Skin of body (tissue), 2 donors: Measurements from ENCODE around the gene PRPF8. TPM values are rescaled to one million over a fixed set of nuclear protein-coding genes. Genes with fewer than 3 reads are reported as not detected.
"Not testable (repeated sequence)": the region's sequence is repeated elsewhere in the genome, so short reads cannot be mapped to it uniquely, and the experiment has no call there.

Experiments
- DNase-seq: peaks from one replicate; lab custom pipeline; 2025; lab: John Stamatoyannopoulos, UW
- total RNA-seq: library from RNA; depleted of rRNA; stranded (reverse); fragments of >200 nt; gene quantifications from one replicate; pipeline ENCODE4 v1.2.3, GENCODE V29; 2014

The PRPF8 gene
- total RNA-seq, 1 donor from 2014 or later, result 138 TPM

GRCh38 chr17:1695365-1695764, 10.7 kb upstream of the PRPF8 start:
- no peak for DNase-seq

- DNase-seq, result no peak
Observed at GRCh38 chr17:1693339-1693738, 8.7 kb upstream of the PRPF8 start.

DNA sequence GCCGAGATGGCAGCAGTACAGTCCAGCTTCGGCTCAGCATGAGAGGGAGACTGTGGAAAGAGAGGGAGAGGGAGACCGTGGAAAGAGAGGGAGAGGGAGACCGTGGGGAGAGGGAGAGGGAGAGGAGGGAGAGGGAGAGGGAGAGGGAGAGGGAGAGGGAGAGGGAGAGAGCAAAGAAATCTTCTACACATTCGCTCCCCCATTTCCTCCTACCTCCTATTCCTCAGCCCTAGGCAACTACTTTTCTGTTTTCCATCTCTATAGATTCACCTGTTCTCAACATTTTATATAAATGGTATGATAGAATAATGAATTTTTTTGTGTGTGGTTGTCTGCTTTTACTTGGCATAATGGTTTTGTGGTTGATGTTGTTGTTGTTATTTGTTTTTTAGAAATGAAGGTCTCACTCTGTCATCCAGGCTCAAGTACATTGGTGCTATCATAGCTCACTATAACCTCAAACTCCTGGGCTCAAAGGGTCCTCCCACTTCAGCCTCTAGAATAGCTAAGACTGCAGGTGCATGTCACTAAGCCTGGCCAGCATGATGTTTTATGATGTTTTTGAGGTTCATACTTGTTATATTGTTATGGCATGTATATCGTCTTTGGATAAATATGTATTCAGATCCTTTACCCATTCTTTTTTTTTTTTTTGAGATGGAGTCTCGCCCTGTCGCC, 6.0 kb upstream of the PRPF8 start:
- no peak for DNase-seq

DNA sequence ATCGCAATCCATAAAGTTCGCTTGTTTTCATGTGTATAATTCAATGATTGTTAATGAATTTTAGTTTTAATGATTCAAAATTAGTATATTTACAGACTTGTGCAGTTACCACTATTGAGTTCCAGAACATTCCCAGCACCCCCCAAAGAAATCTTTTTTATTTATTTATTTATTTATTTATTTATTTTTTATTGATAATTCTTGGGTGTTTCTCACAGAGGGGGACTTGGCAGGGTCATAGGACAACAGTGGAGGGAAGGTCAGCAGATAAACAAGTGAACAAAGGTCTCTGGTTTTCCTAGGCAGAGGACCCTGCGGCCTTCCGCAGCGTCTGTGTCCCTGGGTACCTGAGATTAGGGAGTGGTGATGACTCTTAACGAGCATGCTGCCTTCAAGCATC, 3.7 kb upstream of the PRPF8 start:
- DNase-seq, result not testable (repeated sequence)

- DNase-seq, result no peak
Observed at GRCh38 chr17:1686086-1686485, 1.4 kb upstream of the PRPF8 start.

GRCh38 chr17:1683459-1683858, 1.2 kb downstream of the PRPF8 start:
- no peak for DNase-seq

DNA sequence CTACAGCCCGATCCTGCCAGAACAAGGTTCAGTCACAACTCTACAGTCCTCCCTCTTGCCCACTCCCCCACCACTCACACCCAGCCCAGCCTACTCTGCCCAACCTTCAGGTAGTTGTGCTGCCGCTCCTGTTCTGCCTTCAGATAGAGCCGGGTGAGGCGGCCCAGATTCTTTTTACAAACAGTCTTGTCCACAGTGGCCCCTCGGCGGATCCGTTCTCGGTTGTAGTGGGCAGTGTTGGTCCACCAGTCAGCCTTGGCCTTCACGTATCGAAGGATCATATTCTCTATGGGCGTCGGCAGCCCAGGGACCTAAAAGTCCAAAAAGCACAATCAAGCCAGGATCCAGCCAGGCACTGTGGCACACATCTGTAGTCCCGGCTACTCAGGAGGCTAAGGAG, 8.3 kb downstream of the PRPF8 start:
- DNase-seq, result no peak

DNA sequence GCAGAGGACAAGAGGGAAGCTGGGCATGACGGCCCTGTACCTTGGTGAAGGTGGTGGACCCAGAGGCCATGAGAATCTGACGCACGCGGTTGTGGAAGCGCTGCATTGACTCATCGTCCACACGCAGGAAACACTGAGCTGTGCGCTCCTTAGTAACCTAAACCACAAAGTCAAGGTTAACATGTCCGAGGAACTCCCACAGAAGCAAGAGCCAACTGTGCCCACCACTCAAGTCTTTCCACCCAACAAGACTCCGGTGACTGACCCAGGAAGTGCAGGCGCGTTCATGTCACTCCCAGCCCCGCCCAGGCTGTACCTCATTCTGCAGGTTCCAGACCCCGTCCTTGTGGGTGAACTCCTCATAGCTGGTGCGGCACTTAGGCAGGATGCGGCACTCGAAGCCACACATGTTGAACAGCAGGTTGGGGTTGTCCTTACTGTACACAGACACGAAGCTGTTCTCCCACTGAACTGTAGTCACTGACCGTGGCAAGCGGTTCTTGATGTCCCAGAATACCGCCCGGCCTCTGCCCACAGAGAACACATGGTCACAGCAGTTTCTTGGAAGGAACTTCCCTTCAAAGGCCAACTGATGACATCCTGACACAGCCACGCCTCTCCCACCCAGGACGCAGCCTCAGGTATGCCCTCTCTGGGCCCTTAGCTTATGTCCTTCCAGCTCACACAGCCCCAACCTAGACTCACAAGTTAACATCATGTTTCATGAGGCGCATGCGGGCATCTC, 11.5 kb downstream of the PRPF8 start:
- DNase-seq, result no peak

DNA sequence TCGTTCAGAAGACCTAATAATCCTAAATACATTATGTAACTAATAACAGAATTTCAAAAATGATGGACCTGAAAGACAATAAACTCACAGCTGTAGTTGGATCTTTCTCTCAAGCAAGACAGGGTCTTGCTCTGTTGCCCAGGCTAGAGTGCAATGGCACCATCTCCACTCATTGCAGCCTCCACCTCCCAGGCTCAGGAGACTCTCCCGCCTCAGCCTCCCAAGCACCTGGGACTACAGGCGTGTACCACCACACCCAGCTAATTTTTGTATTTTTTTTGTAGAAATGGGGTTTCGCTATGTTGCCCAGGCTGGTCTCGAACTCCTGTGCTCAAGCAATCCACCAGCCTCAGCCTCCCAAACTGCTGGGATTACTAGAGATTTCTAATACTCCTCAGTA, 20.7 kb downstream of the PRPF8 start:
- DNase-seq, result not testable (repeated sequence)

- DNase-seq, result no peak
Observed at GRCh38 chr17:1661045-1661444, 23.6 kb downstream of the PRPF8 start.

GRCh38 chr17:1658100-1658499, 26.6 kb downstream of the PRPF8 start:
- DNase-seq, result no peak

DNA sequence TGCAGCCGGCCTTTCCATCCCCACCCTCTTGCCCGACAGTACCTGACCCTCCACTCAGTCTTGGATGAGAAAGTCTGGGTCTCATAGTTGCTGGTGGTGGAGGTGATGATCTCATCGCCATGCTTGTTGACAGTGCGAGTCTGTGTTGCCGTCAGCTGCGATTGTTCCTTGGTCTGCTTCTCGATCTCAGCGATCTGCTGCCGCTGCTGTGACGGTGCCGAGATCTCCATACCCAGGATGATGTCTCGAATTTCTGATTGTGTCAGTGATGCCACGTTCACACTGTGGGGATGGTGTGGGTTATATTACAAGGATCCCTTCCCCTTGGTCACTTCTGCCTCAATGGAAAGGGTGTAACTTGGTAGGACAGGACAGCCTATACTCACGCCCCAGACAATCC, 30.9 kb downstream of the PRPF8 start:
- DNase-seq, result no peak

GRCh38 chr17:1652794-1653193, 31.9 kb downstream of the PRPF8 start:
- DNase-seq, result not testable (repeated sequence)

DNA sequence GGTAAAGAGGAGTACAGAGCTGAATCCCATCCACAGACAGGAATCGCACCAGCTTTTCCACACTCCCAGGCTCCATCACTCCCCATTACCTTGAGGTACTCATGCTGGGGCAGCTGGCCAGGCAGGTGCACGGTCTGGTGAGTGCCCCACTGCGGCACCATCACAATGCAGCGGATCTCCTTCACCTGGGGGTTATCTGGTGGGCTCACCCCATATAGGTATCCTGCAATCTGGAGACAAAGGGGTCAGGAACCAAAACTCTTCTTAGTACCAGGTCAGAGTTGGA, 33.2 kb downstream of the PRPF8 start:
- no peak for DNase-seq

DNA sequence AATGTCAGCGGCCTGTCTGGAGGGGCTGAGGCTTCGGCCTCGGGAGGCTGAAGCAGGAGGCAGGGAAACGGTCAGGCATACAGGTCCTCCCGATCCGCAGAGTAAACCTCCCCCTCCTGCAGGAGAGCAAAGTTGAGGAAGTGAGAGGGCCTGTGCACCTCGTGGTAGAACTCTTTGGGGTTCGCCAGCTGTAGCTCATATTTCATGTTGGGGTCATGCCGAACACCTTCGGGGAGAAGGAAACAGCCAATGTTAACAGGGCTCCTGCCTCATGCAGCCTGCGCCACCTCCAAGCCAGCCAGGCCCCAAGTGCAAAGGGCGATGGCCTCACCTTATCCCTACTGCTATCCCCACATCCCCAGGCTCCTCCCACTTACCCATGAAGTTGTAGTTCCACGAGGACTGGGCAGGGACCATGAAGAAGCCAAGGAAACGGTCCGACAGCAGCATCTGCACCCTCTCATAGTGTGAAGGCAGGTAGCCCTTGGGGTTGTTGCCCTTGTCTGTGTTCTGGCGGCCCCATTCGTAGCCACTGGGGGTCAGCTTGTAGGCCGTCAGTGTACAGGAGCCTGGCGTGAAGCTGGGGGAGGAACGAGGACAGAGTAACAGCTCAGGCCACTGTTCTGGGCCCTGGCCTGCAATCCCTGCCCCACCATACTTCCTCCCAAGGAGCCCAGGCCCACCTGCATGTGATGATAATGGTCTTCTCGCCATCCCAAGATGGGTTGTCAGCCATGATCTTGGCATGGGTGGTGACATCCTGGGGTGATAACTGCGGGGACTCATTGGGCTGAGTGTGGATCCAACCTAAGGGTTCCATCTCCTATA, 33.7 kb downstream of the PRPF8 start:
- DNase-seq, result no peak

- peak; percentile 14 for DNase-seq
Observed at GRCh38 chr17:1649844-1650501, 34.7 kb downstream of the PRPF8 start, which contains the start of gene RILP. TSS of gene RILP (minus strand) at chr17:1649866. CDS start at chr17:1649804, 62 bp downstream.

- DNase-seq, result peak; percentile 91
Observed at GRCh38 chr17:1648963-1649843, 35.5 kb downstream of the PRPF8 start.

DNA sequence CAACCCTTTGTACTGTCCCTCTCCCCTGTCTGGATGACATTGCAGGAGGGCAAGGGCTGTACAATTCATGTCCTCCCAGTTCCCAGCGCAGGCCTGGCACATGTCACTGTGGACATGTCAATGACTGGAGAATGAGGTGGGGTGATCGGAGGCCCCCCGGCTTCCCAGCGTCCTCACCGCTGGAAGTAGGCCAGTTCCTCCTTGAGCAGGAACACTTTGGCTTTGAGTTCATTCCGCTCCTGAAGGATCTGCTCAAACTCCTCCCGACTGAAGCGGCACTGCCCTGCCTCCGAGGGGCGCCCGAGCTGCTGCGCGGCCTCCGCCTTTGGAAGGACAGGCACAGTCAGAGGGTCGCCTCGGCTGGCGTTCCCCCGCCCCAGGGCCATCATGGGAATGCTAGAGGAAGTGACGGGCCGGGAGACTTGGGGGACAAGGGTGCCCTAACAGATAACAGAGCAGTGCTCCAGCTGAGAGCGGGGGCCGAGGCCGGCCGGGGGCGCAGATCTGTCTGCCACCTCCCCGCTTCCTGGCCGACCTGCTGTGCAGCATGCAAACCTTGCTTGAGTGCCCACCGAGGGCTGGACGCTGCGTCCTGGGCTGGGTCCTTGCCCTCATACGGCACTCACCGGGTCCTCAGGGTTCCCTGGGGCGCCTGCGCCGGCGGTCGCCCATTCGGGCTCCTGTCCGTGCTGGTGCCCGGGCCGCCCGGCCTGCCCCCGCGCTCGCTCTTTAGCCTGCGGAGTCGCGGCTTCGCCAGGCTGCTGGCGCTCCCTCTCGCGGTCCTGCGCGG, 36.3 kb downstream of the PRPF8 start:
- no peak for DNase-seq

DNA sequence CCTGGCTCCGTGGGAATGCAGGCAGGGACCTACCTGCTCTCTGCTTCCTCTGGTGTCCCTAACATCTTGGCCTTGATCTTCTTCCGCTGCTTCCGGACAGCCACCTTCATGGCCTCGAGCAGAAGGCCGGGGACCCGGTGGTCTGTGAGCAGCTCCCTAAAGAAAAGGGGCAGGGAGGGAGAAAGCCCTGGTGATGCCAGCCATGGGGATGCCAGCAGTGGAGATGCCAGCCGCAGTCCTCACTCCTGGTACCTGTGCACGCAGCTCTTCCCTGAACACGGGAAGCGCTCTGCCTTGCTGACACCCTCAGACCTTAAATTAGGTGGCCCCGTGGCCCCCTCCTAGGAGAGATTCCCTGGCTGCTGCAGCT, 36.9 kb downstream of the PRPF8 start:
- no peak for DNase-seq
